ENCODE results near the gene RBBP8.
"Not testable (repeated sequence)": the region's sequence is repeated elsewhere in the genome, so short reads cannot be mapped to it uniquely, and the experiment has no call there.

GRCh38 chr18:22885694-22886093 is 47.4 kb upstream of the RBBP8 start:
- not testable (repeated sequence) for TF ChIP-seq CTCF (IDR thresholded peaks at IDR 0.05; ENCODE audit: poor library complexity); EZH2 (IDR thresholded peaks at IDR 0.05; ENCODE audit: borderline replicate concordance); EZH2phosphoT487 (IDR thresholded peaks at IDR 0.05; ENCODE audit: low read depth, severe bottlenecking, unreplicated experiment)

All from hepatocyte (in vitro differentiated cells).